Tibial artery (tissue), 4 donors: ENCODE measurements around the gene CARS2.
"Not testable (repeated sequence)": the region's sequence is repeated elsewhere in the genome, so short reads cannot be mapped to it uniquely, and the experiment has no call there.

Experiments
- DNase-seq, 2 donors: peaks; one replicate each; pipeline ENCODE4 v3.0.0-alpha.2; 2019
- H3K27ac ChIP-seq, 2 donors: fragments of 200-600 bp; sonication (generic) in 1 of 2; 1 replicate in 1 of 2; 2 replicates in 1 of 2; pipeline ENCODE4 v1.5.1; 2018 to 2019; ENCODE audit warnings: mild to moderate bottlenecking in 1 of 2
- H3K27me3 ChIP-seq, 2 donors: fragments of 200-600 bp; sonication (generic) in 1 of 2; one replicate each; pipeline versions ENCODE4 v1.5.1 to v1.6.0; 2016 to 2019
- H3K36me3 ChIP-seq, 3 donors: fragments of 200-600 bp; sonication (generic) in 2 of 3; one replicate each; pipeline ENCODE4 v1.5.1; 2016 to 2019; ENCODE audit warnings: mild to moderate bottlenecking in 2 of 3
- H3K4me1 ChIP-seq, 4 donors: fragments of 200-600 bp; sonication (generic) in 2 of 4; 1 replicate in 3 of 4; 2 replicates in 1 of 4; pipeline ENCODE4 v1.5.1; 2016 to 2019
- H3K4me3 ChIP-seq, 2 donors: fragments of 200-600 bp; sonication (generic) in 1 of 2; 1 replicate in 1 of 2; 2 replicates in 1 of 2; pipeline ENCODE4 v1.5.1; 2018 to 2019; ENCODE audit warnings: mild to moderate bottlenecking in 2 of 2
- H3K9me3 ChIP-seq, 3 donors: fragments of 200-600 bp; sonication (generic) in 1 of 3; one replicate each; pipeline ENCODE4 v1.5.1; 2016 to 2019
- intact Hi-C: fragments of 100-400 bp; cut with DNase I; formaldehyde crosslinking; loops from one replicate; pipeline ENCODE4 v1.15.0; 2023; ENCODE audit warnings: low total_unique reads
- TF ChIP-seq, protein P1 (sequence below), 2 experiments: fragments of 200-600 bp in 1 of 2; fragments of 450-650 bp in 1 of 2; IDR thresholded peaks; one replicate each; pipeline ENCODE4 v1.5.1; 2017 to 2019; ENCODE audit warnings: antibody characterized with exemption in 2 of 2, mild to moderate bottlenecking in 1 of 2, moderate library complexity in 1 of 2

Gene CARS2

DNA sequence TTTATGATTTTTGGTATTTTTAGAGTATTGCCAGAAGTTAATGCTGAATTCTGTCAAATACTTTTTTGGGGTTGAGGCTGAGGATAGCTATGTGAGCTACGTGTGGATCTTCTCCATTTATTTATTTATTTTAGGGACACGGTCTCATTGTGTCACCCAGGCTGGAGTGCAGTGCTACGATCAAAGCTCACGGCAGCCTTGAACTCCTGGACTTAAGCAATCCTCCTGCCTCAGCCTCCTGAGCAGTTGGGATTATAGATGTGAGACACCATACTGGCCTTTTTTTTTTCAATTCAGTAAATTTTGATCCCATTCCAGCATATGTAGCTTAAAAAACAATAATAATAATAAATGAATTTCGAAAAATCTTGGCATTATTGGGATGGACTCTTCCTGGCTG is 28.6 kb upstream of the CARS2 start:
- Histone ChIP-seq H3K4me1 (no peaks in the 10 kb centered on the region), H3K4me3 (no peak overlapping the region), H3K27ac (no peak overlapping the region), H3K36me3 (no peaks in the 10 kb centered on the region), H3K27me3 (no peaks in the 10 kb centered on the region), H3K9me3 (no peaks in the 10 kb centered on the region)
- TF ChIP-seq, protein P1, sequence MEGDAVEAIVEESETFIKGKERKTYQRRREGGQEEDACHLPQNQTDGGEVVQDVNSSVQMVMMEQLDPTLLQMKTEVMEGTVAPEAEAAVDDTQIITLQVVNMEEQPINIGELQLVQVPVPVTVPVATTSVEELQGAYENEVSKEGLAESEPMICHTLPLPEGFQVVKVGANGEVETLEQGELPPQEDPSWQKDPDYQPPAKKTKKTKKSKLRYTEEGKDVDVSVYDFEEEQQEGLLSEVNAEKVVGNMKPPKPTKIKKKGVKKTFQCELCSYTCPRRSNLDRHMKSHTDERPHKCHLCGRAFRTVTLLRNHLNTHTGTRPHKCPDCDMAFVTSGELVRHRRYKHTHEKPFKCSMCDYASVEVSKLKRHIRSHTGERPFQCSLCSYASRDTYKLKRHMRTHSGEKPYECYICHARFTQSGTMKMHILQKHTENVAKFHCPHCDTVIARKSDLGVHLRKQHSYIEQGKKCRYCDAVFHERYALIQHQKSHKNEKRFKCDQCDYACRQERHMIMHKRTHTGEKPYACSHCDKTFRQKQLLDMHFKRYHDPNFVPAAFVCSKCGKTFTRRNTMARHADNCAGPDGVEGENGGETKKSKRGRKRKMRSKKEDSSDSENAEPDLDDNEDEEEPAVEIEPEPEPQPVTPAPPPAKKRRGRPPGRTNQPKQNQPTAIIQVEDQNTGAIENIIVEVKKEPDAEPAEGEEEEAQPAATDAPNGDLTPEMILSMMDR (IDR thresholded peaks at IDR 0.05), result no peak
- no peak for DNase-seq
- intact Hi-C loops, result no loop called here

DNA sequence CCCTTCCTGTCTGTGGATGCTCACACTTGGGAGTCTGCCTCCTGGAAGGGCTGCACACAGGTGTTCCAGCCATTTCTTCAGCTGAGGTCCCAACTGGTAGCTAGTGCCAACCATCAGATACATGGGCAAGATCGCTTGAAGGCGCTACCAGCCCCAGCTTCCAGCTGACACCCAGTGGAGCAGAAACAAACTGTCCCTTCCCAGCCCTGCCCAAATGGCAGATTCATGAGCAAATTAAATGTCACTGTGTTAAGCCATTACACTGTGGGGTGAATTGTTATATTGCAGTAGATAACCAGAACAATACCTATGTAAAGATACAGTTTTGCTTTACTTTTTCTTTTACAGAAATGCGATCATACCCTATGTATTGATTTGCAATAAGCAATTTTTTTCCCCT is 25.2 kb upstream of the CARS2 start:
- H3K27ac ChIP-seq, result no peak overlapping the region
- intact Hi-C loops, result no loop called here
- TF ChIP-seq, protein P1 (IDR thresholded peaks at IDR 0.05), result no peak
- H3K27me3 ChIP-seq, result no peaks in the 10 kb centered on the region
- no peaks in the 10 kb centered on the region for H3K9me3 ChIP-seq
- no peak overlapping the region for H3K4me3 ChIP-seq
- DNase-seq, result no peak
- no peaks in the 10 kb centered on the region for H3K36me3 ChIP-seq
- no peaks in the 10 kb centered on the region for H3K4me1 ChIP-seq

DNA sequence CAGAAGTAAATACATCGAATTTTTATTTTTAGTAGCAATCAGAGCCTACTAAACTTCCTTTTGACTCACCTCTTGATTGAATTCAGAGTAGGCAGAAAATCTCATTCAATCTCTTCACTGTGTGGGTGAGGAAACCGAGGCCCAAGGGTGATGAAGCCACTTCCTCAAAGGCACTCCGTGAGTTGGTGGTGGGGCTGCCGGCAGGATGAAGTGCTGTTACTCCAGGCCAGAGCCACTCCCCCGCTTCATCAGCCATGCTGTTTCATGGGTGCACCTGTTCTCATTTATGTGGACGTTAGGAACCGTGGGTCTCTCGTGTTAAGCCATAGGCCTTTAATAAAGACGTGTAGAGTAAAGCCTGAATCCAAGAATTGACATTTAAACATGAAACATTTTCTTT is 20.8 kb upstream of the CARS2 start:
- no peaks in the 10 kb centered on the region for H3K9me3 ChIP-seq
- H3K36me3 ChIP-seq, result peaks cover 0 to 5% (median 1%) of the 10 kb centered on the region in 3 donors
- H3K27me3 ChIP-seq, result no peaks in the 10 kb centered on the region
- DNase-seq, result no peak
- TF ChIP-seq, protein P1 (IDR thresholded peaks at IDR 0.05), result no peak
- intact Hi-C loops, result no loop called here
- no peak overlapping the region for H3K27ac ChIP-seq
- H3K4me3 ChIP-seq, result no peak overlapping the region
- no peaks in the 10 kb centered on the region for H3K4me1 ChIP-seq

DNA sequence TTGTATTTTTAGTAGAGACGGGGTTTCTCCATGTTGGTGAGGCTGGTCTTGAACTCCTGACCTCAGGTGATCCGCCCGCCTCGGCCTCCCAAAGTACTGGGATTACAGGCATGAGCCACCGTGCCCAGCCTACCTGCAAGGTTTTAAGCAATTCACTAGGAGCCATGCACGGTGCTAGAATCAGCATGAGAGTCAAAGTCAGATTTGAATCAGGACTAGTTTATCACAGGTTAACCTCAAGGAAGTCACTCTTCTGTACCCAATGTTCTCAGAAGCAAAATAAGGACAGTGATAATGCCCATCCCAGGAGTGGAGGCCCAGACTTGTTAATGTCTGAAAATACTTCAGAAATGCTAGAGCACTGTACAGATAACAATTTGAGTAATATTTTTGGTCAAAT is 20.2 kb upstream of the CARS2 start:
- peaks cover 0 to 10% (median 7%) of the 10 kb centered on the region in 3 donors for H3K36me3 ChIP-seq
- H3K27ac ChIP-seq, H3K4me3 ChIP-seq, H3K27me3 ChIP-seq, intact Hi-C loops, H3K4me1 ChIP-seq, H3K9me3 ChIP-seq, DNase-seq: not testable (repeated sequence)

DNA sequence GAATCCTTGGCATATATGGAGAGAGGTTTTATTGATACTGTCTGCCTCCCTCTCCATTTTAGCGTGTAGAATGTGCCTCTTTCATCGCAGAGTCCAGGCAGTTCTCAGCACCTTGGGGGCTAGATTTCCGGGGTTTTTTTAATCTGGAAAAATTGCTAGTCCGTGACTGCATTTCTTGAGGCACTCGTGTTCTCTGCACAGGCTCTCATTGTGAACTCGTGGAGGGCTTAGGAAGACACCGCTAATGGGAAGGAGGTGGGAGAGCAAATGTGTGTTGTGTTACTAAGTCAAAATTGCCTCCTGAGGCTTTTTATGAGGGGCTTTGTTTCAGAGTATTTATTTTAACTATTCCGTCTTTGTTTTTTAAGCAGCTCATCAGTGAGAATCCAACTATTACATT is 17.7 kb upstream of the CARS2 start:
- H3K27me3 ChIP-seq, result no peaks in the 10 kb centered on the region
- TF ChIP-seq, protein P1 (IDR thresholded peaks at IDR 0.05), result no peak
- intact Hi-C loops, result no loop called here
- no peak for DNase-seq
- no peak overlapping the region for H3K4me3 ChIP-seq
- H3K27ac ChIP-seq, result no peak overlapping the region
- H3K9me3 ChIP-seq, result no peaks in the 10 kb centered on the region
- peaks cover 0 to 3% (median 0%) of the 10 kb centered on the region in 4 donors for H3K4me1 ChIP-seq
- H3K36me3 ChIP-seq, result peaks cover 12 to 31% (median 27%) of the 10 kb centered on the region in 3 donors

DNA sequence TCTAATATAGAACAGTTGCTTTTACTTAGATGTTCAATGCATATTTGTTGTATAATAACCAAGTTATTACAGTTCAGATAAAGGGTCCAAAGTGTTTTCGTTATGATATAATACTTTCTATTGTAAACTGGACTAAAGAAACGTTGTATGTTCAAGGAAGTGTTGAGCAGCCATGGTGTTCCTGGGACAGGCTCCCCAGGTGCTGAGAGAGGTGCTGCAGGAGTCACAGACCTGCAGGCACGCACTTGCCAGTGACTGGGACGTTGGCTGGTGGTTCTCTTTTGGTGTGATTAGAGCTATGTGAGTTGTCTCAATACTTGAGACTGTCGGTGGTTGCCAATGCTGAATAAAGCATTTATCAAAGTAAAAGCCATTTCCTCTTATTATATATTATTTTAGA is 17.1 kb upstream of the CARS2 start:
- TF ChIP-seq, protein P1 (IDR thresholded peaks at IDR 0.05), result no peak
- Histone ChIP-seq H3K27me3 (no peaks in the 10 kb centered on the region), H3K9me3 (no peaks in the 10 kb centered on the region), H3K27ac (no peak overlapping the region), H3K36me3 (peaks cover 12 to 31% (median 27%) of the 10 kb centered on the region in 3 donors), H3K4me3 (no peak overlapping the region), H3K4me1 (peaks cover 0 to 10% (median 4%) of the 10 kb centered on the region in 4 donors)
- DNase-seq, result no peak
- intact Hi-C loops, result no loop called here
